ENCODE results near the gene AHSG.

- TF ChIP-seq CTCF (IDR thresholded peaks at IDR 0.05) (no peak), POLR2A (IDR thresholded peaks at IDR 0.05) (no peak)
Measured at GRCh38 chr3:186592682-186593081, 20.2 kb upstream of the AHSG start.

Data from adrenal gland (tissue), 5 donors.